HCT116 (cell line): ENCODE results near the gene GABRA5. TPM values are rescaled to one million over a fixed set of nuclear protein-coding genes. Genes with fewer than 3 reads are reported as not detected.

Experiments
- ATAC-seq: fragments of 200-7000 bp; cut with Tn5 transposase; 2 replicates; pipeline ENCODE4 v1.9.1; 2020; ENCODE audit warnings: mild to moderate bottlenecking, moderate library complexity
- BruUV-seq: library from RNA; stranded (reverse); fragments of 400-500 nt; replicated peaks from 2 replicates; lab custom pipeline; 2021; lab: Mats Ljungman, UMichigan
- CTCF ChIA-PET: fragments of 300-600 bp; sonication (Branson Sonifier 250); formaldehyde crosslinking; loops from one replicate; lab custom pipeline; 2021; ENCODE audit warnings: antibody characterized with exemption; lab: Charles Lee
- POLR2A ChIA-PET: fragments of 300-600, 350-600 bp; sonication (Branson Sonifier 250); formaldehyde crosslinking; loops from one replicate; lab custom pipeline; 2021; ENCODE audit warnings: antibody characterized with exemption; lab: Charles Lee
- RAD21 ChIA-PET, 2 experiments: fragments of 300-600 bp; sonication (Branson Sonifier 250); formaldehyde crosslinking; loops; one replicate each; lab custom pipeline; 2023; ENCODE audit warnings: low total read pairs in 2 of 2; ENCODE audit not compliant: uncharacterized antibody in 2 of 2, unreplicated experiment in 2 of 2, low non-redundant PET in 1 of 2; lab: Charles Lee
- DNase-seq: peaks from one replicate; pipeline ENCODE4 v3.0.0-alpha.2; 2010; ENCODE audit warnings: low read depth, low spot score
- H2AFZ ChIP-seq: fragments of 200-600 bp; shearing (Covaris generic), sonication (generic); 2 replicates; pipeline ENCODE4 v1.6.1; 2017; ENCODE audit warnings: low read depth, mixed run types, mixed read lengths, antibody characterized with exemption, low read length; ENCODE audit not compliant: poor library complexity, severe bottlenecking
- H3K27ac ChIP-seq: 2 replicates; pipeline ENCODE4 v1.5.1; 2012; ENCODE audit warnings: low read depth, low read length
- H3K27me3 ChIP-seq: fragments of 200-600 bp; sonication (generic); 2 replicates; pipeline ENCODE4 v1.6.1; 2016; ENCODE audit warnings: mixed run types, low read length, mixed read lengths; ENCODE audit not compliant: insufficient read depth
- H3K36me3 ChIP-seq, 2 experiments: fragments of 200-500 bp in 1 of 2; fragments of 200-600 bp in 1 of 2; sonication (Bioruptor generic) in 1 of 2; sonication (generic) in 1 of 2; 2 replicates each; pipeline versions ENCODE4 v1.5.1 to v1.6.1; 2014 to 2016; ENCODE audit warnings: low read length in 2 of 2, inconsistent platforms in 1 of 2, mixed read lengths in 1 of 2, mixed run types in 1 of 2; ENCODE audit not compliant: insufficient read depth in 2 of 2, control insufficient read depth in 1 of 2
- H3K4me1 ChIP-seq, 2 experiments: fragments of 200-600 bp in 1 of 2; sonication (generic) in 1 of 2; 2 replicates each; pipeline versions ENCODE4 v1.5.1 to v1.6.1; 2012 to 2017; ENCODE audit warnings: low read length in 2 of 2, inconsistent platforms in 1 of 2, mild to moderate bottlenecking in 1 of 2, mixed read lengths in 1 of 2, mixed run types in 1 of 2, moderate library complexity in 1 of 2; ENCODE audit not compliant: insufficient read depth in 2 of 2, control insufficient read depth in 1 of 2
- H3K4me2 ChIP-seq: fragments of 200-600 bp; sonication (generic); 2 replicates; pipeline ENCODE4 v1.6.1; 2017; ENCODE audit warnings: mixed run types, low read length, mixed read lengths
- H3K4me3 ChIP-seq, 2 experiments: fragments of 200-600 bp in 1 of 2; sonication (generic) in 1 of 2; replicated peaks in 1 of 2; 2 replicates each; pipeline ENCODE4 v1.5.1; 2011 to 2016; ENCODE audit warnings: low read length in 2 of 2, control low read depth in 1 of 2, low read depth in 1 of 2, mild to moderate bottlenecking in 1 of 2, mixed read lengths in 1 of 2, mixed run types in 1 of 2
- H3K79me2 ChIP-seq: fragments of 200-600 bp; sonication (generic); 2 replicates; pipeline ENCODE4 v1.6.1; 2017; ENCODE audit warnings: mild to moderate bottlenecking, mixed run types, low read length, moderate library complexity, mixed read lengths; ENCODE audit not compliant: insufficient read depth
- H3K9ac ChIP-seq: fragments of 200-600 bp; sonication (generic); 2 replicates; pipeline ENCODE4 v1.6.1; 2016; ENCODE audit warnings: low read length, mixed read lengths
- H3K9me2 ChIP-seq: fragments of 200-600 bp; sonication (generic), shearing (Covaris generic); 2 replicates; pipeline ENCODE4 v1.6.1; 2017; ENCODE audit warnings: mixed run types, mild to moderate bottlenecking, moderate library complexity; ENCODE audit not compliant: insufficient read depth
- H3K9me3 ChIP-seq, 2 experiments: fragments of 200-500 bp in 1 of 2; fragments of 200-600 bp in 1 of 2; sonication (Bioruptor generic) in 1 of 2; sonication (generic) in 1 of 2; 2 replicates each; pipeline ENCODE4 v1.6.1; 2014 to 2017; ENCODE audit warnings: low read length in 2 of 2, mixed read lengths in 2 of 2, inconsistent platforms in 1 of 2, low read depth in 1 of 2, mild to moderate bottlenecking in 1 of 2, mixed run types in 1 of 2, moderate library complexity in 1 of 2; ENCODE audit not compliant: control insufficient read depth in 1 of 2, insufficient read depth in 1 of 2
- H4K20me1 ChIP-seq: fragments of 200-600 bp; sonication (generic), shearing (Covaris generic); 2 replicates; pipeline ENCODE4 v1.6.1; 2017; ENCODE audit warnings: mixed run types, mild to moderate bottlenecking, moderate library complexity; ENCODE audit not compliant: insufficient read depth
- CEBPB ChIP-seq: IDR thresholded peaks from 2 replicates; pipeline ENCODE4 v1.6.1; 2012; ENCODE audit warnings: low read depth
- EZH2 ChIP-seq: fragments of 200-600 bp; sonication (generic); IDR thresholded peaks from 2 replicates; pipeline ENCODE4 v1.6.1; 2017; ENCODE audit warnings: antibody characterized with exemption, mixed run types
- EZH2phosphoT487 ChIP-seq: fragments of 200-600 bp; IDR thresholded peaks from 2 replicates; pipeline ENCODE4 v1.6.1; 2018; ENCODE audit warnings: antibody characterized with exemption, borderline replicate concordance
- POLR2A ChIP-seq: IDR thresholded peaks from 2 replicates; pipeline ENCODE4 v1.7.0; 2011; ENCODE audit warnings: borderline replicate concordance; ENCODE audit not compliant: insufficient read depth, insufficient read length; ENCODE audit errors: extremely low read depth
- RAD21 ChIP-seq: IDR thresholded peaks from 2 replicates; pipeline ENCODE4 v1.6.1; 2012; ENCODE audit warnings: low read depth, mild to moderate bottlenecking
- SIN3A ChIP-seq: IDR thresholded peaks from 2 replicates; pipeline ENCODE4 v1.6.1; 2012; ENCODE audit warnings: low read depth
- YY1 ChIP-seq: IDR thresholded peaks from 2 replicates; pipeline ENCODE4 v1.6.1; 2011; ENCODE audit warnings: low read length, low read depth, moderate library complexity, mild to moderate bottlenecking; ENCODE audit not compliant: insufficient replicate concordance; ENCODE audit errors: extremely low read depth
- ZFX ChIP-seq: fragments of 450-650 bp; IDR thresholded peaks from 2 replicates; pipeline ENCODE4 v1.6.1; 2017
- intact Hi-C: fragments of 100-400 bp; cut with micrococcal nuclease; formaldehyde crosslinking; loops from 2 replicates; pipeline ENCODE4 v1.10.0; 2022
- total RNA-seq: library from RNA; stranded (reverse); gene quantifications from one replicate; pipeline ENCODE4 v1.2.1, GENCODE V29; 2021; ENCODE audit not compliant: unreplicated experiment
- TF ChIP-seq, protein P1 (sequence below): IDR thresholded peaks from 2 replicates; pipeline ENCODE4 v1.6.1; 2012; ENCODE audit warnings: low read depth
- TF ChIP-seq, protein P2 (sequence below), 3 experiments: fragments of 200-600 bp in 1 of 3; sonication (generic) in 1 of 3; IDR thresholded peaks in 2 of 3; conservative IDR thresholded peaks in 1 of 3; 2 replicates each; pipeline ENCODE4 v1.5.1; 2012 to 2017; ENCODE audit warnings: low read depth in 2 of 3, low read length in 2 of 3, antibody characterized with exemption in 1 of 3, borderline replicate concordance in 1 of 3, control low read depth in 1 of 3, mild to moderate bottlenecking in 1 of 3, mixed read lengths in 1 of 3, mixed run types in 1 of 3, moderate library complexity in 1 of 3; ENCODE audit not compliant: insufficient read depth in 1 of 3
- TF ChIP-seq, protein P3 (sequence below): IDR thresholded peaks from 2 replicates; pipeline ENCODE4 v1.6.1; 2011; ENCODE audit warnings: mild to moderate bottlenecking, low read length, moderate library complexity; ENCODE audit not compliant: insufficient replicate concordance; ENCODE audit errors: extremely low read depth
- TF ChIP-seq, protein P4 (sequence below): IDR thresholded peaks from 2 replicates; pipeline ENCODE4 v1.6.1; 2012

The GABRA5 gene
- total RNA-seq, 1 experiment from 2014 or later = not detected

DNA sequence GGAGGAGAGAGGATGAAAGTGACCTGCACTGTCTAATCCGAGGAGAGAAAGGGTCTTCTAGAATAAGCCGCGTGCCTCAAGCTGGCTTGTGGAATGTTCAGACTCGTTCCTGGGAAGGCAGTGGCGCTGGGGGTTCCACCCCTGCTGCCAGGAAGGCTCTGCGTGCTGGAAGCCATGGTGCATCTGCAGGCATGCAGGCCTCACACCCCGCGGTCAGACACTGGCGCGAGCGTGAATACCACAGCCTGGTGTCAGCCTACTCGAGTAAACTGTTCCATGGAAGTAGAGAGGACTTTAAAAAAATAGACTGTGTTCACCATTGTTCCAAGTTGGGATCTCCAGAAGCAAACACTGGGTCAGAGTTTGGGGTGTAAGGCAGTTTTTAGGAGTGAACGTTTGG lies 78.2 kb downstream of the GABRA5 start:
- H3K79me2 ChIP-seq = no peaks in the 10 kb centered on the region
- intact Hi-C loops = no loop called here
- POLR2A ChIA-PET = no interaction called here
- no peaks in the 10 kb centered on the region for H3K4me1 ChIP-seq
- H3K4me2 ChIP-seq = no peak overlapping the region
- no peak overlapping the region for H3K27ac ChIP-seq
- no peak for DNase-seq
- H3K9me3 ChIP-seq = peaks cover 10 to 50% of the 10 kb centered on the region in 2 experiments; a peak in 2 of 4 replicates
- TF ChIP-seq CEBPB = no peak
- TF ChIP-seq SIN3A = no peak
- TF ChIP-seq, protein P1, sequence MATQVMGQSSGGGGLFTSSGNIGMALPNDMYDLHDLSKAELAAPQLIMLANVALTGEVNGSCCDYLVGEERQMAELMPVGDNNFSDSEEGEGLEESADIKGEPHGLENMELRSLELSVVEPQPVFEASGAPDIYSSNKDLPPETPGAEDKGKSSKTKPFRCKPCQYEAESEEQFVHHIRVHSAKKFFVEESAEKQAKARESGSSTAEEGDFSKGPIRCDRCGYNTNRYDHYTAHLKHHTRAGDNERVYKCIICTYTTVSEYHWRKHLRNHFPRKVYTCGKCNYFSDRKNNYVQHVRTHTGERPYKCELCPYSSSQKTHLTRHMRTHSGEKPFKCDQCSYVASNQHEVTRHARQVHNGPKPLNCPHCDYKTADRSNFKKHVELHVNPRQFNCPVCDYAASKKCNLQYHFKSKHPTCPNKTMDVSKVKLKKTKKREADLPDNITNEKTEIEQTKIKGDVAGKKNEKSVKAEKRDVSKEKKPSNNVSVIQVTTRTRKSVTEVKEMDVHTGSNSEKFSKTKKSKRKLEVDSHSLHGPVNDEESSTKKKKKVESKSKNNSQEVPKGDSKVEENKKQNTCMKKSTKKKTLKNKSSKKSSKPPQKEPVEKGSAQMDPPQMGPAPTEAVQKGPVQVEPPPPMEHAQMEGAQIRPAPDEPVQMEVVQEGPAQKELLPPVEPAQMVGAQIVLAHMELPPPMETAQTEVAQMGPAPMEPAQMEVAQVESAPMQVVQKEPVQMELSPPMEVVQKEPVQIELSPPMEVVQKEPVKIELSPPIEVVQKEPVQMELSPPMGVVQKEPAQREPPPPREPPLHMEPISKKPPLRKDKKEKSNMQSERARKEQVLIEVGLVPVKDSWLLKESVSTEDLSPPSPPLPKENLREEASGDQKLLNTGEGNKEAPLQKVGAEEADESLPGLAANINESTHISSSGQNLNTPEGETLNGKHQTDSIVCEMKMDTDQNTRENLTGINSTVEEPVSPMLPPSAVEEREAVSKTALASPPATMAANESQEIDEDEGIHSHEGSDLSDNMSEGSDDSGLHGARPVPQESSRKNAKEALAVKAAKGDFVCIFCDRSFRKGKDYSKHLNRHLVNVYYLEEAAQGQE = no peak
- TF ChIP-seq, all 23 proteins: peak for 0
- Histone ChIP-seq H3K9ac (no peak overlapping the region), H3K36me3 (no peaks in the 10 kb centered on the region), H3K27me3 (no peaks in the 10 kb centered on the region), H3K4me3 (no peak overlapping the region), H4K20me1 (no peaks in the 10 kb centered on the region), H2AFZ (no peak overlapping the region), H3K9me2 (no peaks in the 10 kb centered on the region)
- BruUV-seq = no TSS peak
- ATAC-seq = no peak
- ChIA-PET RAD21 (no interaction called here), CTCF (no interaction called here)

DNA sequence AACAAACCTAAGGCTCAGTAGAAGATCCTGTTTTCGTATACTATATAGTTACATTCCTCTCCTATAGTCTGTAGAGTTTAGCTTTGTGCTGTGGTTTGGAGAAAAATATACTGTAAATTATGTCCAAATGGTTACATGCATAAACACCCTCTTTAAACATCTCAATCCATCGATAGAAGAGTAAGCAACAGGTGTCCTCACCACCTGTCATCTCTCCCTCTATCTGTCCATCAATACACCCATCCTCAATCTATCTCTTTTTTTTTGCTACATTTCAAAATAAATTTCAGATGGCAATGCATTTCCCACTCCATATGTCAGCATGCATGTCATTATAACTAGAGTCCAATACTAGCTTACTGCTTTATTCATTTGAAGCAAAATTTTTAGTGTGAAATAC lies 83.1 kb downstream of the GABRA5 start:
- no peak overlapping the region for H3K27ac ChIP-seq
- DNase-seq (no peak), ATAC-seq (no peak)
- H3K9me2 ChIP-seq = no peaks in the 10 kb centered on the region
- no peak overlapping the region for H3K4me3 ChIP-seq
- BruUV-seq = no TSS peak
- no peaks in the 10 kb centered on the region for H3K79me2 ChIP-seq
- H3K9me3 ChIP-seq = peaks cover 9 to 20% of the 10 kb centered on the region in 2 experiments; a peak in 3 of 4 replicates
- no peaks in the 10 kb centered on the region for H3K36me3 ChIP-seq
- H4K20me1 ChIP-seq = no peaks in the 10 kb centered on the region
- no peak overlapping the region for H2AFZ ChIP-seq
- intact Hi-C loops = no loop called here
- H3K4me2 ChIP-seq = no peak overlapping the region
- no peaks in the 10 kb centered on the region for H3K4me1 ChIP-seq
- CTCF ChIA-PET = no interaction called here
- H3K9ac ChIP-seq = no peak overlapping the region
- TF ChIP-seq, protein P2, sequence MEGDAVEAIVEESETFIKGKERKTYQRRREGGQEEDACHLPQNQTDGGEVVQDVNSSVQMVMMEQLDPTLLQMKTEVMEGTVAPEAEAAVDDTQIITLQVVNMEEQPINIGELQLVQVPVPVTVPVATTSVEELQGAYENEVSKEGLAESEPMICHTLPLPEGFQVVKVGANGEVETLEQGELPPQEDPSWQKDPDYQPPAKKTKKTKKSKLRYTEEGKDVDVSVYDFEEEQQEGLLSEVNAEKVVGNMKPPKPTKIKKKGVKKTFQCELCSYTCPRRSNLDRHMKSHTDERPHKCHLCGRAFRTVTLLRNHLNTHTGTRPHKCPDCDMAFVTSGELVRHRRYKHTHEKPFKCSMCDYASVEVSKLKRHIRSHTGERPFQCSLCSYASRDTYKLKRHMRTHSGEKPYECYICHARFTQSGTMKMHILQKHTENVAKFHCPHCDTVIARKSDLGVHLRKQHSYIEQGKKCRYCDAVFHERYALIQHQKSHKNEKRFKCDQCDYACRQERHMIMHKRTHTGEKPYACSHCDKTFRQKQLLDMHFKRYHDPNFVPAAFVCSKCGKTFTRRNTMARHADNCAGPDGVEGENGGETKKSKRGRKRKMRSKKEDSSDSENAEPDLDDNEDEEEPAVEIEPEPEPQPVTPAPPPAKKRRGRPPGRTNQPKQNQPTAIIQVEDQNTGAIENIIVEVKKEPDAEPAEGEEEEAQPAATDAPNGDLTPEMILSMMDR (IDR thresholded peaks at IDR 0.05 in 2 of 3, conservative IDR thresholded peaks at IDR 0.05 in 1 of 3; ENCODE audit: borderline replicate concordance in 1 of 3, insufficient read depth in 1 of 3, low read depth in 2 of 3, low read length in 2 of 3) = no peak
- TF ChIP-seq, protein P3, sequence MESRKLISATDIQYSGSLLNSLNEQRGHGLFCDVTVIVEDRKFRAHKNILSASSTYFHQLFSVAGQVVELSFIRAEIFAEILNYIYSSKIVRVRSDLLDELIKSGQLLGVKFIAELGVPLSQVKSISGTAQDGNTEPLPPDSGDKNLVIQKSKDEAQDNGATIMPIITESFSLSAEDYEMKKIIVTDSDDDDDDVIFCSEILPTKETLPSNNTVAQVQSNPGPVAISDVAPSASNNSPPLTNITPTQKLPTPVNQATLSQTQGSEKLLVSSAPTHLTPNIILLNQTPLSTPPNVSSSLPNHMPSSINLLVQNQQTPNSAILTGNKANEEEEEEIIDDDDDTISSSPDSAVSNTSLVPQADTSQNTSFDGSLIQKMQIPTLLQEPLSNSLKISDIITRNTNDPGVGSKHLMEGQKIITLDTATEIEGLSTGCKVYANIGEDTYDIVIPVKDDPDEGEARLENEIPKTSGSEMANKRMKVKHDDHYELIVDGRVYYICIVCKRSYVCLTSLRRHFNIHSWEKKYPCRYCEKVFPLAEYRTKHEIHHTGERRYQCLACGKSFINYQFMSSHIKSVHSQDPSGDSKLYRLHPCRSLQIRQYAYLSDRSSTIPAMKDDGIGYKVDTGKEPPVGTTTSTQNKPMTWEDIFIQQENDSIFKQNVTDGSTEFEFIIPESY = no peak
- TF ChIP-seq EZH2 (no peak), ZFX (no peak), RAD21 (no peak), POLR2A (no peak), SIN3A (no peak), YY1 (no peak), EZH2phosphoT487 (no peak)
- TF ChIP-seq, protein P4, sequence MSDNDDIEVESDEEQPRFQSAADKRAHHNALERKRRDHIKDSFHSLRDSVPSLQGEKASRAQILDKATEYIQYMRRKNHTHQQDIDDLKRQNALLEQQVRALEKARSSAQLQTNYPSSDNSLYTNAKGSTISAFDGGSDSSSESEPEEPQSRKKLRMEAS = no peak
- POLR2A ChIA-PET = no interaction called here
- H3K27me3 ChIP-seq = no peaks in the 10 kb centered on the region
- RAD21 ChIA-PET = no interaction called here
